Nephron (organoid): Measurements from ENCODE around the gene B3GALT6.

Experiments
- H3K27ac Mint-ChIP-seq, 3 experiments: 2 replicates each; pipeline ENCODE4 v1.8.0; 2020; ENCODE audit warnings: mixed read lengths in 3 of 3, mild to moderate bottlenecking in 2 of 3, moderate library complexity in 1 of 3
- H3K27me3 Mint-ChIP-seq: 2 replicates; pipeline ENCODE4 v1.8.0; 2021; ENCODE audit warnings: low read depth, mild to moderate bottlenecking, moderate library complexity, mixed read lengths
- H3K36me3 Mint-ChIP-seq: 2 replicates; pipeline ENCODE4 v1.8.0; 2020; ENCODE audit warnings: low read depth, mixed read lengths
- H3K4me1 Mint-ChIP-seq: 2 replicates; pipeline ENCODE4 v1.8.0; 2020; ENCODE audit warnings: mixed read lengths
- H3K4me3 Mint-ChIP-seq, 3 experiments: 2 replicates each; pipeline ENCODE4 v1.8.0; 2020; ENCODE audit warnings: mild to moderate bottlenecking in 3 of 3, mixed read lengths in 3 of 3, moderate library complexity in 2 of 3
- H3K9me3 Mint-ChIP-seq: 2 replicates; pipeline ENCODE4 v1.8.0; 2020; ENCODE audit warnings: mixed read lengths
- TF ChIP-seq, protein P1 (sequence below), 3 experiments: fragments of 200-600 bp; sonication (generic); IDR thresholded peaks; one replicate each; pipeline ENCODE4 v1.5.0; 2021; ENCODE audit warnings: antibody characterized with exemption in 3 of 3; ENCODE audit not compliant: unreplicated experiment in 3 of 3

Gene B3GALT6

DNA sequence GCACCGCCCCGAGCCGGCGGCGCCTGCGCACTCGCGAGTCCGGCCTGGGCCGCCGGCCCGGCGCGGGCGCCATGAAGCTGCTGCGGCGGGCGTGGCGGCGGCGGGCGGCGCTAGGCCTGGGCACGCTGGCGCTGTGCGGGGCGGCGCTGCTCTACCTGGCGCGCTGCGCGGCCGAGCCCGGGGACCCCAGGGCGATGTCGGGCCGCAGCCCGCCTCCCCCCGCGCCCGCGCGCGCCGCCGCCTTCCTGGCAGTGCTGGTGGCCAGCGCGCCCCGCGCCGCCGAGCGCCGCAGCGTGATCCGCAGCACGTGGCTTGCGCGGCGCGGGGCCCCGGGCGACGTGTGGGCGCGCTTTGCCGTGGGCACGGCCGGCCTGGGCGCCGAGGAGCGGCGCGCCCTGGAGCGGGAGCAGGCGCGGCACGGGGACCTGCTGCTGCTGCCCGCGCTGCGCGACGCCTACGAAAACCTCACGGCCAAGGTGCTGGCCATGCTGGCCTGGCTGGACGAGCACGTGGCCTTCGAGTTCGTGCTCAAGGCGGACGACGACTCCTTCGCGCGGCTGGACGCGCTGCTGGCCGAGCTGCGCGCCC is at the start of gene B3GALT6:
TSS of gene B3GALT6 (plus strand) at position 30 of the 588 bp plus-strand sequence. CDS start at position 72, 42 bp downstream.
- peaks cover 15% of the 10 kb centered on the region for H3K36me3 Mint-ChIP-seq
- peak within 1 kb of the TSS; percentile 84 to 98 (median 94) for H3K27ac Mint-ChIP-seq
- peak within 1 kb of the TSS; percentile 89 to 96 (median 94) for H3K4me3 Mint-ChIP-seq
- peaks cover 4% of the 10 kb centered on the region for H3K27me3 Mint-ChIP-seq
- no peaks in the 10 kb centered on the region for H3K9me3 Mint-ChIP-seq
- TF ChIP-seq, protein P1, sequence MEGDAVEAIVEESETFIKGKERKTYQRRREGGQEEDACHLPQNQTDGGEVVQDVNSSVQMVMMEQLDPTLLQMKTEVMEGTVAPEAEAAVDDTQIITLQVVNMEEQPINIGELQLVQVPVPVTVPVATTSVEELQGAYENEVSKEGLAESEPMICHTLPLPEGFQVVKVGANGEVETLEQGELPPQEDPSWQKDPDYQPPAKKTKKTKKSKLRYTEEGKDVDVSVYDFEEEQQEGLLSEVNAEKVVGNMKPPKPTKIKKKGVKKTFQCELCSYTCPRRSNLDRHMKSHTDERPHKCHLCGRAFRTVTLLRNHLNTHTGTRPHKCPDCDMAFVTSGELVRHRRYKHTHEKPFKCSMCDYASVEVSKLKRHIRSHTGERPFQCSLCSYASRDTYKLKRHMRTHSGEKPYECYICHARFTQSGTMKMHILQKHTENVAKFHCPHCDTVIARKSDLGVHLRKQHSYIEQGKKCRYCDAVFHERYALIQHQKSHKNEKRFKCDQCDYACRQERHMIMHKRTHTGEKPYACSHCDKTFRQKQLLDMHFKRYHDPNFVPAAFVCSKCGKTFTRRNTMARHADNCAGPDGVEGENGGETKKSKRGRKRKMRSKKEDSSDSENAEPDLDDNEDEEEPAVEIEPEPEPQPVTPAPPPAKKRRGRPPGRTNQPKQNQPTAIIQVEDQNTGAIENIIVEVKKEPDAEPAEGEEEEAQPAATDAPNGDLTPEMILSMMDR (IDR thresholded peaks at IDR 0.05; ENCODE audit: unreplicated experiment in 3 of 3), result no peak
- H3K4me1 Mint-ChIP-seq, result peaks cover 33% of the 10 kb centered on the region

DNA sequence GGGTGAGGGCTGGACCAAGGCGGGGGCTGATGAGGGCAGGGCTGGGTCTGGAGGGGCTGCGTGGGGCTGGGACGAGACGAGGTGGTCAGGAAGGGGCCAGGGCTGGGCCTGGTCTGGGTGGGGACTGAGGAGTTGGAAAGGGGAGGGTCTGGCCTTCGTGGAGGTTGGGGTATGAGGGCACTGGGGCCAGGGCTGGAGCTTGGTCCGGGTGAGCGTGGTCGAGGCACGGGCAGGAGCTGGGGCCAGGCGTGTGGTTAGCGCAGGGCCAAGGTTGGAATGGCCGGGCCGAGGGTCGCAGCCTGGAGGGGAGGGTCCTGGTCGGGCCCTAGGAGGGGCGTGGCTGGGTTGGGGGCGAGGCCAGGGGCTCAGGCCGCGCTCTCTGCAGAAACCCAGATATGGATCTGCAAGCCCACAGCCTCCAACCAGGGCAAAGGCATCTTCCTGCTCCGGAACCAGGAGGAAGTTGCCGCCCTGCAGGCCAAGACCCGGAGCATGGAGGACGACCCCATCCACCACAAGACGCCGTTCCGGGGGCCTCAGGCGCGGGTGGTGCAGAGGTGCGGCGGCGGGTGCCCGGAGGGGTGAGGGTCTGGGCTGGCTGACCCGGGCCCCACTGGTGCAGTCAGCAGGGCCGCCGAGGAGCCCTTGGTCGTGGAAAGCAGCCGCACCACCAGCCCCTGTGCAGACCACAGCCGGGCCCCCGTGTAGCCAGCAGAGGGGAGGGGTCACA is 49.4 kb upstream of the B3GALT6 start:
- H3K9me3 Mint-ChIP-seq, result no peaks in the 10 kb centered on the region
- peaks cover 6% of the 10 kb centered on the region for H3K27me3 Mint-ChIP-seq
- TF ChIP-seq, protein P1 (IDR thresholded peaks at IDR 0.05; ENCODE audit: unreplicated experiment in 3 of 3), result no peak
- no peak overlapping the region for H3K27ac Mint-ChIP-seq
- no peaks in the 10 kb centered on the region for H3K36me3 Mint-ChIP-seq
- H3K4me1 Mint-ChIP-seq, result peaks cover 5% of the 10 kb centered on the region
- no peak overlapping the region for H3K4me3 Mint-ChIP-seq

DNA sequence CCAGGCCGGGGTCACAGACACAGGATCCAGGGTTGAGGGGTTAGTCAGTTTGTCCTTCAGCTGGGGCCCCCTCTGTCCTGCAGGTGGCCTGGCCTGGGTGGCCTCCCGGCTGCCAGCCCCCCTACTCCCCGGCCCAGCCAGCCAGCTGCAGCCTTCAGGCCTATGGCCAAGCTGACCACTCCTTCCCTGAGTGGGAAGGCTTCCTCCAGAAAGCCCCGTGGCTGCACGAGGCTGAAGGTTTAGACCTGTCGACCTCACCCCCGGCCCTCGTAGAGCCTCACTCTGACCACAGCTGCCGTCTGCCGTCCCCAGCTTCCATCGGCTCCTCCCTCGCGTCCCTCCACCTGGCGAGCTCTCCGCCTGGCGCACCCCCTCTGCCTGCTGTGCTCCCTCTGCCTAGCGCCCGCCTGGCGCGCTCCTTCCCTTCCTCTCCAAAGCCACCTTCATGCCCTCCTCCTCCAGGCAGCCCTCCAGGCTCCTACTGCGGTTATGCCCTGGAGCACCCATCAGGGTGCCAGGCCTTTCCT is 48.8 kb upstream of the B3GALT6 start:
- TF ChIP-seq, protein P1 (IDR thresholded peaks at IDR 0.05; ENCODE audit: unreplicated experiment in 3 of 3), result no peak
- peaks cover 6% of the 10 kb centered on the region for H3K27me3 Mint-ChIP-seq
- H3K9me3 Mint-ChIP-seq, result no peaks in the 10 kb centered on the region
- H3K36me3 Mint-ChIP-seq, result no peaks in the 10 kb centered on the region
- H3K27ac Mint-ChIP-seq, result no peak overlapping the region
- no peak overlapping the region for H3K4me3 Mint-ChIP-seq
- peaks cover 5% of the 10 kb centered on the region for H3K4me1 Mint-ChIP-seq

DNA sequence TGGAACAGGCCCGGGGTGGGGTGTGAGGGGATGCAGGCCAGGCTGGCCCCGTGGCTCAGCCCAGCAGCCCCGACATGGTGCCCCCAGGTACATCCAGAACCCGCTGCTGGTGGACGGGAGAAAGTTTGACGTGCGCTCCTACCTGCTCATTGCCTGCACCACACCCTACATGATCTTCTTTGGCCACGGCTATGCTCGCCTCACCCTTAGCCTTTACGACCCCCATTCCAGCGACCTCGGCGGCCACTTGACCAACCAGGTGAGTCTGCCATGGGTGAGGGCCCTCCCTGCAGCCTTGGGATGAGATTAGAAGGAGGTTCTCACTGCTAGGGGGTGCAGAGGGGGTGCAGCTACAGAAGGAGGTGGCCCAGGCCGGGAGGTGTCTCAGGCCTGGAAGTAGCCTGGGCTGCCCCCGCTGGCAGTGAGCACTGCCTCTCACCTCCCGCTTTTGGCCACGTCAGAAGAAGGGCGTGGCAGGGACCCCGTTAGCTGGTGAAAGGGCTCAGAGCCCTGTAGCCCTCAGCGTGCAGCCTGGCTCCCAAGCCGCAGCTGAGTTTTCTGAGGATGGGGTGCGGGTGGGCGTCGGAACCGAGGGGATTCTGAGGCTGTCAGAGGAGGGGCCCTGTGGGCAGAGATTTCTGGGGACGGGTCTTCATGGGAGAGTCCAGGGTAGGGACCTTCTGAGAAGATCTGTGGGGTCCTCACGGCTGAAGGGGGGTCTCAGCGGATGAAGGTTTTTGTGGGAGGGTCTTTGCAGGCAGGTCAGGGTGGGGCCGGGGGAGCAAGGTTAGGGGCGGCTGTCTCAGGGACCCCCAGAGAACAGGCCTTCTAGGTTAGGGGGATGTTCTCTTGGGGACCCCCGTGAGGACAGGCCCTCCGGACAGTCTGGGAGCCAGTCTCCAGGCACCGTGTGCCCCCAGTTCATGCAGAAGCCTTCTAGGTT is 47.9 kb upstream of the B3GALT6 start:
- peaks cover 5% of the 10 kb centered on the region for H3K4me1 Mint-ChIP-seq
- H3K4me3 Mint-ChIP-seq, result no peak overlapping the region
- H3K27me3 Mint-ChIP-seq, result peaks cover 6% of the 10 kb centered on the region
- H3K9me3 Mint-ChIP-seq, result peaks cover 5% of the 10 kb centered on the region
- no peak overlapping the region for H3K27ac Mint-ChIP-seq
- TF ChIP-seq, protein P1 (IDR thresholded peaks at IDR 0.05; ENCODE audit: unreplicated experiment in 3 of 3), result no peak
- H3K36me3 Mint-ChIP-seq, result no peaks in the 10 kb centered on the region

DNA sequence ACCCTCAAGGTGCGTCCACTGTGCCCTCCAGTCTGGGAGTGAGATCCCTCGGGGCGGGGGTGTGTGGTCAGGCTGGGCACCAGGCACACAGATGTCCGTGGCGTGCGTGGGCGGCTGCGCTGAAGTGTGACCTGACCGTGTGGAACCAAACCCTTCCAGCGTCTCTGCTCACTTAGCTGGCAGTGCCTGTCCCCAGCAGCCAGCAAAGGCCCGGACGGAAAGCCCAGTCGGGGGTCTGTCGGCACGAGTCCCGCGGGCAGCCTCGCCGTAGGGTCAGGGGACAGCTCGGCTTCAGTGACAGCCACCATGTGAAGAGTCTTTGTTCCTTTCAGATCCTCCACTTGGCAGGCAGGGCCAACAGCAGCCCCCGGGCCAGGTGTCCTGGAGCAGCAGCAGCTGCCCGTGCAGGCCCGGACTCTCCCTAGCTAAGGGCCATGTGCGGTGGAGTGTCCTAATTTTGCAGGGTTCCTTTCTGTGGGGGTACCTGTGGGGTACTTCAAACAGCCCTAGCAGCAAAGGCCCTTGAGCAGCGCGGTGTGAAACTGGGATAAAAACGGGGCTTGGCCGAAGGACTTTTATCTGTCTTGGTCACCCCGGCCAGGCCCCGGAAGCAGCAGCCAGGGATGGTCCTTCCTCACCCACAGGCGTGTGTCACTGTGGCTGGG is 46.8 kb upstream of the B3GALT6 start:
- no peak overlapping the region for H3K4me3 Mint-ChIP-seq
- H3K36me3 Mint-ChIP-seq, result no peaks in the 10 kb centered on the region
- H3K4me1 Mint-ChIP-seq, result peaks cover 5% of the 10 kb centered on the region
- peaks cover 9% of the 10 kb centered on the region for H3K27me3 Mint-ChIP-seq
- no peak overlapping the region for H3K27ac Mint-ChIP-seq
- peaks cover 5% of the 10 kb centered on the region for H3K9me3 Mint-ChIP-seq
- TF ChIP-seq, protein P1 (IDR thresholded peaks at IDR 0.05; ENCODE audit: unreplicated experiment in 3 of 3), result no peak
